Measurements from ENCODE around the gene ARHGAP26. TPM values are rescaled to one million over a fixed set of nuclear protein-coding genes. Genes with fewer than 3 reads are reported as not detected.

ARHGAP26 gene
- total RNA-seq, 1 donor from 2014 or later = 15.1 TPM

DNA sequence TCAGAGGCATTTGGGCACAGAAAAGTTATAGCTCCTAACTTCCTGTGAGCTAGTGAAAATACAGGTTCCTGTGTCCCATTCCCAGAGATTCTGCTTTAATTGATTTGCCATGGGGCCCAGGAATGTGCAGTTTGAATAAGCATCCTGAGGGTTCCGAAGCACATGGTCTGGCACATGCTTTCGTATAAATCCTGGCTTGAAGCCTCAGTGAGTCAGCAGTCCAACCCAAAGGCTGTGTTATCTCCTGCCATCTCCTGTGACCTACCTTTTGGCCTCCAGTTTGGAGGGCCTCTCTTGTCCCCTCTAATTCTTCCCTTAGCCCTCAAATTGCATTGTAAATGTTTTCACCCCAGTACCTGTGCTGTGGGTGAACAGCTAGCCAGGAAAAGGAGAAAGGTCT, 449.5 kb downstream of the ARHGAP26 start:
- intact Hi-C loops (cut with micrococcal nuclease) = loop anchor here (5.0 kb wide), 3 partner anchors 97 to 388 kb away; no protein-coding TSS in a partner anchor
- no peak for DNase-seq (ENCODE audit: low spot score)
- H3K27ac Mint-ChIP-seq = no peak overlapping the region
- H3K27me3 Mint-ChIP-seq (ENCODE audit: low read depth) = no peaks in the 10 kb centered on the region
- no peak overlapping the region for H3K4me3 Mint-ChIP-seq (ENCODE audit: low read depth)
- peaks cover 27% of the 10 kb centered on the region for H3K36me3 Mint-ChIP-seq (ENCODE audit: low read depth)
- H3K9me3 Mint-ChIP-seq = no peaks in the 10 kb centered on the region
- H3K4me1 Mint-ChIP-seq (ENCODE audit: low read depth) = peaks cover 84% of the 10 kb centered on the region

DNA sequence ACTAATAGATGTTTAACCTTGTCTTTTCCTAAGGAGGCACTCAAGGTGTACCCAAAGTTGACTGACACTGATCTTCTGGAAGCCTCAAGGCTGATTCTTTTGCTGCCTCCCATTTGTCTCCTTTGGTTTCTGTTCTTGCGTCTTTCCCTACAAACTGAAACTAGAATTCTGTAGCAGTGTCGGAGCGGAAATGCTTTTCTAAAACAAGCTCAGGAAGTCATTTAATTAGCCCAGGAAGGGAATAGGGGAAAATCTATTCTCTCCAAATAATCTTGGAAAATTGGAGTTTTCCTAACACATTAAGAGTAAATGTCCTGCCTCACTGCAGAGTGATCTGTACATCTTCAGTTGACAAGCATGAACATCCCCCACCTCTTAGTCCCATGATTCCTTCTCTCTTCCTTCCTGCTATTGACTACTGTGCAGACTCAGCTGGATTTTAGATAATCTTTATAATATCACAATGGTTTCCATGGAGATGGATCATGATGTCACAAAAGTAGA, 450.6 kb downstream of the ARHGAP26 start:
- no peaks in the 10 kb centered on the region for H3K27me3 Mint-ChIP-seq (ENCODE audit: low read depth)
- H3K9me3 Mint-ChIP-seq = no peaks in the 10 kb centered on the region
- no peak overlapping the region for H3K4me3 Mint-ChIP-seq (ENCODE audit: low read depth)
- H3K4me1 Mint-ChIP-seq (ENCODE audit: low read depth) = peaks cover 82% of the 10 kb centered on the region
- no peak for DNase-seq (ENCODE audit: low spot score)
- H3K36me3 Mint-ChIP-seq (ENCODE audit: low read depth) = peaks cover 26% of the 10 kb centered on the region
- intact Hi-C loops (cut with micrococcal nuclease) = loop anchor here (5.0 kb wide), 2 partner anchors 188 to 387 kb away; no protein-coding TSS in a partner anchor
- H3K27ac Mint-ChIP-seq = peak overlapping the region; percentile 97

- DNase-seq (ENCODE audit: low spot score) = peak; percentile 74
- H3K4me3 Mint-ChIP-seq (ENCODE audit: low read depth) = peak overlapping the region; percentile 43
- H3K36me3 Mint-ChIP-seq (ENCODE audit: low read depth) = peaks cover 23% of the 10 kb centered on the region
- peak overlapping the region; percentile 97 for H3K27ac Mint-ChIP-seq
- intact Hi-C loops (cut with micrococcal nuclease) = loop anchor here (1.0 to 5.0 kb wide), 11 partner anchors 8 to 605 kb away; partner anchors contain the start of gene NR3C1
- H3K9me3 Mint-ChIP-seq = no peaks in the 10 kb centered on the region
- H3K4me1 Mint-ChIP-seq (ENCODE audit: low read depth) = peaks cover 82% of the 10 kb centered on the region
- no peaks in the 10 kb centered on the region for H3K27me3 Mint-ChIP-seq (ENCODE audit: low read depth)
Observed at GRCh38 chr5:143222287-143223231, 452.4 kb downstream of the ARHGAP26 start.

DNA sequence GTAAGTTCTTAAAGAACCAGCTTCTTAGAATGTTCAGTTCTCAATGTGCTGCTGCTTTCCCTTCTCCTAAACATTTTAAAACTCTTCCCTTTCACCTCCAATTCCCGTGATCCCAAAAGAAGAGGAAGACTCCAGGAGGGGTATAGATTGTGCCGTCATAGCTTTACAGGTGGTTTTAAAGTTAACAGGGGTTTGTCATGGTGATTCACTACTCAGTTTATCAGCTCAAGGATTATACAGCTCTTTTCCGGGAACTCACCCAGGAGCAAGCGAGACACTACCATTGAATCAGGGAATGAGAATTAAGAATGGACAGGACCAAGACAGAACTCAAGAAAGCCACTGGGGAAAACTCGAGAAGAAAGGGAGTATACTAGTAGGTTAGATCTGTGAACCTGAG, 454.5 kb downstream of the ARHGAP26 start:
- no peak for DNase-seq (ENCODE audit: low spot score)
- no peak overlapping the region for H3K4me3 Mint-ChIP-seq (ENCODE audit: low read depth)
- no peaks in the 10 kb centered on the region for H3K9me3 Mint-ChIP-seq
- H3K27ac Mint-ChIP-seq = no peak overlapping the region
- peaks cover 79% of the 10 kb centered on the region for H3K4me1 Mint-ChIP-seq (ENCODE audit: low read depth)
- peaks cover 20% of the 10 kb centered on the region for H3K36me3 Mint-ChIP-seq (ENCODE audit: low read depth)
- intact Hi-C loops (cut with micrococcal nuclease) = loop anchor here (5.0 kb wide), 2 partner anchors 192 to 383 kb away; no protein-coding TSS in a partner anchor
- no peaks in the 10 kb centered on the region for H3K27me3 Mint-ChIP-seq (ENCODE audit: low read depth)

- DNase-seq (ENCODE audit: low spot score) = no peak
- H3K4me1 Mint-ChIP-seq (ENCODE audit: low read depth) = peaks cover 79% of the 10 kb centered on the region
- peaks cover 20% of the 10 kb centered on the region for H3K36me3 Mint-ChIP-seq (ENCODE audit: low read depth)
- no peak overlapping the region for H3K27ac Mint-ChIP-seq
- no peaks in the 10 kb centered on the region for H3K9me3 Mint-ChIP-seq
- intact Hi-C loops (cut with micrococcal nuclease) = no loop called here
- no peaks in the 10 kb centered on the region for H3K27me3 Mint-ChIP-seq (ENCODE audit: low read depth)
- H3K4me3 Mint-ChIP-seq (ENCODE audit: low read depth) = no peak overlapping the region
Observed at GRCh38 chr5:143225511-143225910, 455.3 kb downstream of the ARHGAP26 start.

- H3K36me3 Mint-ChIP-seq (ENCODE audit: low read depth) = peaks cover 20% of the 10 kb centered on the region
- H3K27me3 Mint-ChIP-seq (ENCODE audit: low read depth) = no peaks in the 10 kb centered on the region
- intact Hi-C loops (cut with micrococcal nuclease) = no loop called here
- no peaks in the 10 kb centered on the region for H3K9me3 Mint-ChIP-seq
- H3K4me1 Mint-ChIP-seq (ENCODE audit: low read depth) = peaks cover 78% of the 10 kb centered on the region
- no peak for DNase-seq (ENCODE audit: low spot score)
- no peak overlapping the region for H3K4me3 Mint-ChIP-seq (ENCODE audit: low read depth)
- no peak overlapping the region for H3K27ac Mint-ChIP-seq
Observed at GRCh38 chr5:143226361-143226760, 456.2 kb downstream of the ARHGAP26 start.

- intact Hi-C loops (cut with micrococcal nuclease) = no loop called here
- no peak for DNase-seq (ENCODE audit: low spot score)
- Mint-ChIP-seq H3K36me3 (ENCODE audit: low read depth) (peaks cover 20% of the 10 kb centered on the region), H3K4me1 (ENCODE audit: low read depth) (peaks cover 76% of the 10 kb centered on the region), H3K4me3 (ENCODE audit: low read depth) (no peak overlapping the region), H3K27ac (no peak overlapping the region), H3K9me3 (no peaks in the 10 kb centered on the region), H3K27me3 (ENCODE audit: low read depth) (no peaks in the 10 kb centered on the region)
Observed at GRCh38 chr5:143226872-143227271, 456.7 kb downstream of the ARHGAP26 start.

DNA sequence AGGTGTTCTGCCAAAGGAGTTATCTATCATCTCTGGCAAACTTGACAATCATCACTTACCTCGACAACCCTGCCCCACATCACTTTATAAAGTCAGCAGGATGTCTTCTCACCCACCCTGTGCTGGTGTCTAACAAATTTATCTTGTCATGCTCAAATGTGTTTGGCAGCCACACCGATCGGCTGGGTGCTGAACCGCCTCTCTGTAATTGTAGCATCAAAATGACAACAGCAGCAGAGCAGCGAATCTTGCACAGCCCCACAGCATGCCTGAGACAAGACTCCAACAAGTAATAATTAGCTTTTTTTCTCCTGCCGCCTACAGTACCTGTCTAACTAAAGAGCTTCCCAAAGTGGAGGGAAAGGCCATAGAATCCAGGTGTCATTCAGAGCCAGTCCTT, 457.1 kb downstream of the ARHGAP26 start:
- H3K36me3 Mint-ChIP-seq (ENCODE audit: low read depth) = peaks cover 20% of the 10 kb centered on the region

DNA sequence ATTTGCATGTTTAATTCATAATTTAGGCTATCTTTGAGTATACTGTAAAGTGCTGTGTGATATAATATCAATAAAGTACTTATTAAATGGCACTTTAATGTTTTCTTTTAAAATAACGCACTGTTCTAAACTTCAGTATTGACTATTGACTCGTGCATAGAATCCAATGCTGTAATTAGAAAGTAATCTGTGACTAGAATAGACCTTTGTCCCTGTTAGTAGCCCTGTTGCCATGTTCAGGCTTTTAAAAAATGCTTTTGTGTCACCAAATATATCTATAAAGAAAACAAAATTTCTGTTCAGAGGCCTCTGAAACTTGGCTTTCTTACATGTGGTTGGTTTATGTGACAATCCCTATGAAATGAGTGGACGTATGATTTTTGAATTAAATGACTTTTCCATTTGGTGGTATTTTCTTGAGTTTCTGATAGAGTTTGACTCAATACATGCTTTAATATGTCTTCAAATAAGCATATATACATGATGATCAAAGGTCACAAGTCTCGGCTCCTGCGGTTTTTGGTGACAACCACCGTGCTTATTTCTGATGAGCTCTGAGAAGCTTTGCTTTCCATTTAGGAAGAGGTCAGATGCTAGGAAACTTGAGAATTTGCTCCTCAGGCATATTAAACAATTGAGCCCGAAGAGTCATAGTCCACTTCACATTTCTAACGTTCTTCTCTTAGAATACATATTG, 458.6 kb downstream of the ARHGAP26 start:
- Mint-ChIP-seq H3K4me3 (ENCODE audit: low read depth) (no peak overlapping the region), H3K27ac (peak overlapping the region; percentile 79), H3K27me3 (ENCODE audit: low read depth) (no peaks in the 10 kb centered on the region), H3K9me3 (no peaks in the 10 kb centered on the region), H3K4me1 (ENCODE audit: low read depth) (peaks cover 60% of the 10 kb centered on the region), H3K36me3 (ENCODE audit: low read depth) (peaks cover 16% of the 10 kb centered on the region)
- DNase-seq (ENCODE audit: low spot score) = no peak
- intact Hi-C loops (cut with micrococcal nuclease) = no loop called here

More for the DNA sequence above, 457.1 kb downstream of the ARHGAP26 start:
- Mint-ChIP-seq H3K4me1 (ENCODE audit: low read depth) (peaks cover 74% of the 10 kb centered on the region), H3K27ac (no peak overlapping the region), H3K4me3 (ENCODE audit: low read depth) (no peak overlapping the region), H3K27me3 (ENCODE audit: low read depth) (no peaks in the 10 kb centered on the region), H3K9me3 (no peaks in the 10 kb centered on the region)
- DNase-seq (ENCODE audit: low spot score) = no peak
- intact Hi-C loops (cut with micrococcal nuclease) = no loop called here

GRCh38 chr5:143229426-143229895, 459.3 kb downstream of the ARHGAP26 start:
- Mint-ChIP-seq H3K36me3 (ENCODE audit: low read depth) (peaks cover 11% of the 10 kb centered on the region), H3K27ac (peak overlapping the region; percentile 79), H3K9me3 (no peaks in the 10 kb centered on the region), H3K27me3 (ENCODE audit: low read depth) (no peaks in the 10 kb centered on the region), H3K4me3 (ENCODE audit: low read depth) (peak overlapping the region; percentile 27), H3K4me1 (ENCODE audit: low read depth) (peaks cover 54% of the 10 kb centered on the region)
- intact Hi-C loops (cut with micrococcal nuclease) = no loop called here
- DNase-seq (ENCODE audit: low spot score) = no peak

DNA sequence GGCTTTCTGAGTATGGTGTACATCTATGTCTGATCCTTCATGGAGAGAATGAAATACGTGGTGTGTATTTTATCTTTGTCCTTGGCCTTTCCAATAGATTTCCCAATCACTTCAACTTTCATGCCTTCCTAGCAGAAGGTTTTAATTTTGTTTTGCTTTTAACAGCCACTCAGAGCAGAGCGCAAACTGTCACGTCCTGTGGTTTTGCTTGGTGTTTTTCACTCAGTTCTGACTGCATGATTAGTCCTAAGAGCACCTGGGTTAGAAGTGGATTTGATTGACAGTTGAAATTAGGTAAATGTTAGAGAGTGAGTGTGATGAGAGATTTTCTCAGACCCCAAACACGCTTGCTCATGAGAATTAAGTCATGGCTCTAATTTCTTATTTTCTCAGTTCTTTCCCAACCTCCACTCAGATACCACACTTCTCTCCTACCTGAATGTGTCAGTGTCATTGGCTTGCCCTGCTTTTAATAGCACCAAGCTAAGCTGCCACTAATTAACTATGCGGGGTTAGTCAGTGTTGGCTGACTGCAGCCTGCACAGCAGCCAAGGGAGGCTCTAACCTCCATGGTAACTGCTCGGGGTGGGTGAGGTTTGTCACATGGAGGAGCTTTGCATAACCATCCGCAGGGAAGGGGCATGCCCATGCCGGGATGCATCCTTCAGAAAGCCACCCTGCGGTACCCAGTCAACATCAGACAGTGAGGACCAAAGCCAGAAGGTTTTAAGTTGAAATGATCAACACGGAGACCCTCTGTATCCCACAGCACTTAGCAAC, 459.9 kb downstream of the ARHGAP26 start:
- peak; percentile 43 for DNase-seq (ENCODE audit: low spot score)
- H3K4me1 Mint-ChIP-seq (ENCODE audit: low read depth) = peaks cover 51% of the 10 kb centered on the region

GRCh38 chr5:143230676-143230996, 460.5 kb downstream of the ARHGAP26 start:
- no peak for DNase-seq (ENCODE audit: low spot score)

More for the DNA sequence above, 459.9 kb downstream of the ARHGAP26 start:
- Mint-ChIP-seq H3K27me3 (ENCODE audit: low read depth) (no peaks in the 10 kb centered on the region), H3K4me3 (ENCODE audit: low read depth) (peak overlapping the region; percentile 27), H3K9me3 (no peaks in the 10 kb centered on the region), H3K36me3 (ENCODE audit: low read depth) (peaks cover 7% of the 10 kb centered on the region), H3K27ac (peak overlapping the region; percentile 79)
- intact Hi-C loops (cut with micrococcal nuclease) = loop anchor here (1.0 kb wide), 1 partner anchor 8 kb away; no protein-coding TSS in a partner anchor

More at GRCh38 chr5:143230676-143230996, 460.5 kb downstream of the ARHGAP26 start:
- Mint-ChIP-seq H3K27me3 (ENCODE audit: low read depth) (no peaks in the 10 kb centered on the region), H3K36me3 (ENCODE audit: low read depth) (peaks cover 3% of the 10 kb centered on the region), H3K27ac (no peak overlapping the region), H3K9me3 (no peaks in the 10 kb centered on the region), H3K4me1 (ENCODE audit: low read depth) (peaks cover 49% of the 10 kb centered on the region), H3K4me3 (ENCODE audit: low read depth) (no peak overlapping the region)
- intact Hi-C loops (cut with micrococcal nuclease) = loop anchor here (1.0 kb wide), 1 partner anchor 8 kb away; no protein-coding TSS in a partner anchor

Data from activated T-helper 2 cell treated with anti-CD3 and anti-CD28 coated beads, Interferon-gamma antibody, Interleukin-2, Interleukin-4, amounts not matched to agents 10 μg/mL and 5 μg/mL and 100 μg/mL, durations not matched to agents 14 hours and 24 hours and 36 hours (primary cell).